Neural cell (in vitro differentiated cells): ENCODE results near the gene COMP. TPM values are rescaled to one million over a fixed set of nuclear protein-coding genes. Genes with fewer than 3 reads are reported as not detected.

ENCODE experiments used
- H2AFZ ChIP-seq: fragments of 200-600, 300-800 bp; sonication (generic), shearing (Covaris generic); 2 replicates; pipeline ENCODE4 v1.6.0; 2014; ENCODE audit warnings: low read depth, mild to moderate bottlenecking, antibody characterized with exemption, low read length, moderate library complexity
- H3F3A ChIP-seq: fragments of 200-600 bp; shearing (Covaris generic); 2 replicates; pipeline ENCODE4 v1.6.1; 2016; ENCODE audit warnings: mild to moderate bottlenecking, moderate library complexity, mixed read lengths, antibody characterized with exemption, low read length; ENCODE audit not compliant: insufficient read depth, poor library complexity, severe bottlenecking
- H3K27ac ChIP-seq: fragments of 200-600, 300-800 bp; sonication (generic), shearing (Covaris generic); 2 replicates; pipeline ENCODE4 v1.5.1; 2014; ENCODE audit warnings: mild to moderate bottlenecking, low read length, moderate library complexity
- H3K27me3 ChIP-seq: fragments of 300-800, 200-600 bp; sonication (generic), shearing (Covaris generic); 2 replicates; pipeline ENCODE4 v1.6.0; 2014; ENCODE audit warnings: mild to moderate bottlenecking, low read depth, low read length, moderate library complexity; ENCODE audit not compliant: insufficient read depth
- H3K36me3 ChIP-seq: fragments of 300-800, 200-600 bp; sonication (generic), shearing (Covaris generic); 2 replicates; pipeline ENCODE4 v1.5.1; 2014; ENCODE audit warnings: mild to moderate bottlenecking, antibody characterized with exemption, low read length, moderate library complexity; ENCODE audit not compliant: insufficient read depth
- H3K4me2 ChIP-seq: fragments of 300-800, 200-600 bp; sonication (generic), shearing (Covaris generic); 2 replicates; pipeline ENCODE4 v1.6.0; 2014; ENCODE audit warnings: mild to moderate bottlenecking, low read length
- H3K4me3 ChIP-seq: fragments of 300-800, 200-600 bp; sonication (generic), shearing (Covaris generic); 2 replicates; pipeline ENCODE4 v1.5.1; 2014; ENCODE audit warnings: mild to moderate bottlenecking, low read length, moderate library complexity
- H3K79me2 ChIP-seq: fragments of 200-600 bp; shearing (Covaris generic); replicated peaks from 2 replicates; pipeline ENCODE4 v1.6.0; 2014; ENCODE audit warnings: mild to moderate bottlenecking, low read length, moderate library complexity; ENCODE audit not compliant: insufficient read depth
- H3K9ac ChIP-seq: fragments of 300-800, 200-600 bp; sonication (generic), shearing (Covaris generic); 2 replicates; pipeline ENCODE4 v1.6.1; 2016; ENCODE audit warnings: mild to moderate bottlenecking, low read length, mixed read lengths
- H3K9me2 ChIP-seq: fragments of 200-600 bp; shearing (Covaris generic); 2 replicates; pipeline ENCODE4 v1.6.1; 2016; ENCODE audit warnings: mild to moderate bottlenecking, low read length, mixed read lengths; ENCODE audit not compliant: insufficient read depth
- H3K9me3 ChIP-seq: fragments of 200-600, 300-800 bp; sonication (generic), shearing (Covaris generic); 2 replicates; pipeline ENCODE4 v1.6.1; 2016; ENCODE audit warnings: mild to moderate bottlenecking, mixed run types, low read length, moderate library complexity, mixed read lengths
- H4K20me1 ChIP-seq: fragments of 200-600 bp; shearing (Covaris generic); 2 replicates; pipeline ENCODE4 v1.6.1; 2016; ENCODE audit warnings: mild to moderate bottlenecking, mixed run types; ENCODE audit not compliant: insufficient read depth
- CTCF ChIP-seq: fragments of 450-650 bp; IDR thresholded peaks from 2 replicates; pipeline ENCODE4 v1.5.1; 2014; ENCODE audit warnings: antibody characterized with exemption, mild to moderate bottlenecking, moderate library complexity; ENCODE audit not compliant: poor library complexity, severe bottlenecking
- EP300 ChIP-seq: fragments of 450-650 bp; conservative IDR thresholded peaks from 2 replicates; pipeline ENCODE4 v1.6.1; 2014; ENCODE audit warnings: antibody characterized with exemption, mild to moderate bottlenecking, moderate library complexity; ENCODE audit not compliant: poor library complexity, severe bottlenecking
- EZH2 ChIP-seq: fragments of 200-600, 300-800 bp; shearing (Covaris generic), sonication (generic); IDR thresholded peaks from 2 replicates; pipeline ENCODE4 v1.6.1; 2014; ENCODE audit warnings: antibody characterized with exemption, low read length, borderline replicate concordance, mild to moderate bottlenecking; ENCODE audit not compliant: insufficient read depth, poor library complexity, severe bottlenecking
- MXI1 ChIP-seq: fragments of 450-650 bp; conservative IDR thresholded peaks from 2 replicates; pipeline ENCODE4 v1.6.1; 2014; ENCODE audit warnings: antibody characterized with exemption, mild to moderate bottlenecking; ENCODE audit not compliant: poor library complexity, severe bottlenecking
- POLR2AphosphoS5 ChIP-seq: IDR thresholded peaks from 2 replicates; pipeline ENCODE4 v1.6.1; 2012
- RAD21 ChIP-seq: fragments of 450-650 bp; conservative IDR thresholded peaks from 2 replicates; pipeline ENCODE4 v1.6.1; 2014; ENCODE audit warnings: antibody characterized with exemption, mild to moderate bottlenecking, moderate library complexity
- SMC3 ChIP-seq: fragments of 450-650 bp; conservative IDR thresholded peaks from 2 replicates; pipeline ENCODE4 v1.6.1; 2014; ENCODE audit warnings: antibody characterized with exemption, mild to moderate bottlenecking, moderate library complexity; ENCODE audit not compliant: poor library complexity
- TAF1 ChIP-seq: IDR thresholded peaks from 2 replicates; pipeline ENCODE4 v1.6.1; 2012; ENCODE audit warnings: low read depth
- polyA plus RNA-seq: library from polyadenylated mRNA; depleted of rRNA; stranded (reverse); fragments of >200 nt; gene quantifications from 2 replicates; pipeline ENCODE4 v1.2.3, GENCODE V29; 2014
- TF ChIP-seq, protein P1 (sequence below): IDR thresholded peaks from 2 replicates; pipeline ENCODE4 v1.6.1; 2012; ENCODE audit warnings: borderline replicate concordance

COMP gene
- polyA plus RNA-seq, 1 donor from 2014 or later, result not detected

- peaks cover 3% of the 10 kb centered on the region for H3K36me3 ChIP-seq
- no peaks in the 10 kb centered on the region for H3K27me3 ChIP-seq
- no peak overlapping the region for H3K4me3 ChIP-seq
- no peaks in the 10 kb centered on the region for H3K9me3 ChIP-seq
- H3K9ac ChIP-seq, result no peak overlapping the region
- no peaks in the 10 kb centered on the region for H3K9me2 ChIP-seq
- H3K79me2 ChIP-seq, result no peaks in the 10 kb centered on the region
- H2AFZ ChIP-seq, result no peak overlapping the region
- no peak overlapping the region for H3K4me2 ChIP-seq
- no peak overlapping the region for H3K27ac ChIP-seq
- H3F3A ChIP-seq, result no peaks in the 10 kb centered on the region
- TF ChIP-seq EP300 (no peak), MXI1 (no peak), TAF1 (no peak)
- no peaks in the 10 kb centered on the region for H4K20me1 ChIP-seq
These were observed 29.5 kb downstream of the COMP start for GRCh38 chr19:18761531-18762110.

DNA sequence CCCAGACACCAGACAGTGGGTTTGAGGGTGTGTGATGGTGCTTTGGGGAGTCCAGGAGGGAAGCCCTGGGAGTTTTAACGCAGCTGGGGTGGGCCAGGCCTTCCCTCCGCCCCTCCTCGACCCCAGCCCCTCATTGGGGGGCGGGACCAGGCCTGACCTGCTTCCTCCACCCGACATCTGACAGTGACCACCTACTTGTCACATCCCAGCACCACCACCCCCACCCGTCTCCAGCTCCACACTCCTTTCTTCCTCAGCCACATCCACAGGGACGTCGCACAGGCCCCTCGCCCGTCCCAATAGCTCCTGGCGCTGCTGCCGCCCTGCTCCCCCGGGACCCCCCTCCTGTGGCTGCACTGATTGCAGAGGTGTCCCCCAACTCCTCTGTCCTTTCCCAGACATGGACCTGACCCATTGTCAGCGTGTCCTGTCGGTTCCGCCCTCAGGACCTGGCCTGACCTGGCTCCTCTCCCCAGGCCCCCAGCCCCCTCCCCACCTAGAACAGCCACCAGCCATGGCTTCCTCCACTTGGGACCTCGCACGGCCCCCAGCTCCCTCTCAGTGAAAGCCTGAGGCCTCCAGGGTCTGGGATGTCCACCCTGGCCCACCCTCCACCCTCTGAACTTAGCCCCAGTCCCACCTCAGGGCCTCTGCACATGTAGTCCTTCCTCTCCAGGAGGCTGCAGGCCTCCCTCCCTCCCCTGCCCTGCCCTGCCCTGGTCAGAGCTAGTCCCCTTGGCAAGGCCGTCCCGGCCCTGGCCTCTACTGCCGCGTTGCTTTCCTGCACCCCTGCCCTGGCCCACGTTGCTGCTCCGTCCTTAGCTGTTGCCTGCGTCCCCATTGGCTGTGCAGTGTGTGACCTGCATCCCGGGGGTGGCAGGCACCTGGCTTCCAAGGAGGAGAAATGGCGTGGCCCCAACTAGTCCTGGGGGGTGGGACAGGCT is 30.4 kb downstream of the COMP start:
- no peaks in the 10 kb centered on the region for H3K9me2 ChIP-seq
- H2AFZ ChIP-seq, result no peak overlapping the region
- H3K9me3 ChIP-seq, result no peaks in the 10 kb centered on the region
- H3K4me3 ChIP-seq, result no peak overlapping the region
- H3K9ac ChIP-seq, result no peak overlapping the region
- H3K79me2 ChIP-seq, result no peaks in the 10 kb centered on the region
- H3K36me3 ChIP-seq, result peaks cover 5% of the 10 kb centered on the region
- no peaks in the 10 kb centered on the region for H4K20me1 ChIP-seq
- no peaks in the 10 kb centered on the region for H3K27me3 ChIP-seq
- TF ChIP-seq EZH2, result no peak
- no peak for TF ChIP-seq RAD21
- TF ChIP-seq EP300, result no peak
- TF ChIP-seq MXI1, result no peak
- no peak for TF ChIP-seq TAF1
- no peak for TF ChIP-seq SMC3
- TF ChIP-seq, protein P1, sequence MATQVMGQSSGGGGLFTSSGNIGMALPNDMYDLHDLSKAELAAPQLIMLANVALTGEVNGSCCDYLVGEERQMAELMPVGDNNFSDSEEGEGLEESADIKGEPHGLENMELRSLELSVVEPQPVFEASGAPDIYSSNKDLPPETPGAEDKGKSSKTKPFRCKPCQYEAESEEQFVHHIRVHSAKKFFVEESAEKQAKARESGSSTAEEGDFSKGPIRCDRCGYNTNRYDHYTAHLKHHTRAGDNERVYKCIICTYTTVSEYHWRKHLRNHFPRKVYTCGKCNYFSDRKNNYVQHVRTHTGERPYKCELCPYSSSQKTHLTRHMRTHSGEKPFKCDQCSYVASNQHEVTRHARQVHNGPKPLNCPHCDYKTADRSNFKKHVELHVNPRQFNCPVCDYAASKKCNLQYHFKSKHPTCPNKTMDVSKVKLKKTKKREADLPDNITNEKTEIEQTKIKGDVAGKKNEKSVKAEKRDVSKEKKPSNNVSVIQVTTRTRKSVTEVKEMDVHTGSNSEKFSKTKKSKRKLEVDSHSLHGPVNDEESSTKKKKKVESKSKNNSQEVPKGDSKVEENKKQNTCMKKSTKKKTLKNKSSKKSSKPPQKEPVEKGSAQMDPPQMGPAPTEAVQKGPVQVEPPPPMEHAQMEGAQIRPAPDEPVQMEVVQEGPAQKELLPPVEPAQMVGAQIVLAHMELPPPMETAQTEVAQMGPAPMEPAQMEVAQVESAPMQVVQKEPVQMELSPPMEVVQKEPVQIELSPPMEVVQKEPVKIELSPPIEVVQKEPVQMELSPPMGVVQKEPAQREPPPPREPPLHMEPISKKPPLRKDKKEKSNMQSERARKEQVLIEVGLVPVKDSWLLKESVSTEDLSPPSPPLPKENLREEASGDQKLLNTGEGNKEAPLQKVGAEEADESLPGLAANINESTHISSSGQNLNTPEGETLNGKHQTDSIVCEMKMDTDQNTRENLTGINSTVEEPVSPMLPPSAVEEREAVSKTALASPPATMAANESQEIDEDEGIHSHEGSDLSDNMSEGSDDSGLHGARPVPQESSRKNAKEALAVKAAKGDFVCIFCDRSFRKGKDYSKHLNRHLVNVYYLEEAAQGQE, result no peak
- TF ChIP-seq CTCF, result no peak
- no peak for TF ChIP-seq POLR2AphosphoS5
- no peak overlapping the region for H3K4me2 ChIP-seq
- no peak overlapping the region for H3K27ac ChIP-seq
- no peaks in the 10 kb centered on the region for H3F3A ChIP-seq
